NCI-H774 (cell line): Measurements from ENCODE around the gene CRYZL1.

Experiments used
- DNase-seq: peaks from one replicate; lab custom pipeline; 2025; lab: John Stamatoyannopoulos, UW

Gene CRYZL1

DNA sequence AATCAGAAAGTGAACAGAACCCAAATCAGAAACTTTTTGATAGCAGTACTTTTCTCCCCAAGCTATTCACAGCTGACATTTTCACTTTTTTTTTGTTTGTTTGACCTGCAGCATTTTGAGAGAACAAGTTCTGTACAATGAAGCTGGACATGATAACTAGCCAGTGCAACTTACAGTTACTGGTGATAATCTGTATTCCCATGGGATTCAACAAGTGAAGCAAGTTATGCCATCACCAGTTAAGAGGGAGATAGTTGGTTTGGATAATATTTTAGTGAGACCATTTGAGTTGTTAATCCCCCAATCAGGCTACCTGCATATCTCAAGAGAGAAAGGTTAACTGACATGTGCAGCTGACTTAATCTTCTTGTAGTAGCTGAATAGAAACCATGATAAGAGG is 80.6 kb downstream of the CRYZL1 start:
- no peak for DNase-seq

DNA sequence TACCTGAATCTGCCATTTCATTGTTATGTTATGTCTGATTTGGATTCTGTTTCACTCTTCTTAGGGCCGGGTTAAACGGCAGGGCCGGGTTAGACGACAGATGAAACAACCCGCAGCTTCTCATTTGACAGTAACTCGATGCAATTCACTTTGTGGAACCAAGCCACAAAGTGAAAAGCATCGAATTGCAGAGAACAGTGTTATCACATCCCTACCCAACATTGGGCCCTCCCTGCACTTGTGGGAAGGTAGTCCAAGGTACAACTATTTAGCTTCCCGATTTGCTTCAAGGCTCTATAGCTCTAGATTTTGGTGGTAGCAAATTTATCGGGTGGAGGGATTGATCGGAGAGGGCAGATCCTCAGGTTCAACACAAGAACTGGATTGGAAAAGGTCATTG is 81.7 kb downstream of the CRYZL1 start:
- DNase-seq: no peak

DNA sequence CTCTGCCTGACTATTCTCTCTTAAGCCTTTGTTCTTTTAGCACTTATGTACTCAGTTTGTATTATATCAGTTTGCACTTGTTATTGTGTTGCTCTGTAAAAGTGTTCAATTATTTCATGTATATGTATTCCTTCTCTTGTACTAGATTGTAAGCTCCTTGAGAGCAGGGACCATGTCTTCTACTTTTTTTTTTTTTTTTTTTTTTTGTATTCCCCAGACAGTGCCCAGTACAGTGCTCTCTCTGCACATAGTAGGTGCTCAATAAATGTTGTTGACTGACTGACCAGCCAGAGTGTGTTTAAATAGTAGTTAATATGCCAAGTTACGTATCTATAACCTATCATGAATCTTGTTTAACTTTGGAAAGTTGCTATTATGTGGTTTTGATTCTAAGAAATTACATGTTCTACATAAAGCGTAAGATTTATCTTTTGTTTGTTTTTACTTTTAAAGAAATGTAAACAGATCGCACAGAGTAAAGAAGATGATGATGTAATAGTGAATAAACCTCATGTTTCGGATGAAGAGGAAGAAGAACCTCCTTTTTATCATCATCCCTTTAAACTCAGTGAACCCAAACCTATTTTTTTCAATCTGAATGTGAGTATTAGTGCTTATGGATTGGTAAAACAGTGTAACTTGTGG is 82.6 kb downstream of the CRYZL1 start:
- DNase-seq: no peak

DNA sequence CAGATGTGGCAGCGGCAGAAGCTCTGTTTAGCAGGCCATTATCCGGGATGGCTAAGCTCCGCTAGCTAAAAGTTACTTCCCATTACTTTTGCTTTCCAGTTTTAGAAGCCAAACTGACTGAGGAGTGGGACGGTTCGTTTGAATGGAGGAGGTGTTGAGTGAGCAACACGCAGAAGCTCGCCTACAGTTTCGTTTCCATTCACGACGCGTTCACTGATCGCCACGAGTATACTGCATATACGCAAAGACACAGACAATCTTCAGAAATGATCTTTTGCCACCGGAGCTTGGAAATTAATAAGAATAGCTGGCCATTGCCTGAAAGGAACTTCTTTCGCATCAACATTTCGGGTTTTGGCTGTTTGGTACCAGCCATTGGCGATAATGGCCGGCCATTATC is 84.1 kb downstream of the CRYZL1 start:
- DNase-seq: no peak

DNA sequence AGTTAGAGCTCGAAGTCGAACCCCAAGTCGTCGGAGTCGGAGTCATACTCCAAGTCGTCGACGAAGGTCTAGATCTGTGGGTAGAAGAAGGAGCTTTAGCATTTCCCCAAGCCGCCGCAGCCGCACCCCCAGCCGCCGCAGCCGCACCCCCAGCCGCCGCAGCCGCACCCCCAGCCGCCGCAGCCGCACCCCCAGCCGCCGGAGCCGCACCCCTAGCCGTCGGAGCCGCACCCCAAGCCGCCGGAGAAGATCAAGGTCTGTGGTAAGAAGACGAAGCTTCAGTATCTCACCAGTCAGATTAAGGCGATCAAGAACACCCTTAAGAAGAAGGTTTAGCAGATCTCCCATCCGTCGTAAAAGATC is 86.6 kb downstream of the CRYZL1 start:
- no peak for DNase-seq

DNA sequence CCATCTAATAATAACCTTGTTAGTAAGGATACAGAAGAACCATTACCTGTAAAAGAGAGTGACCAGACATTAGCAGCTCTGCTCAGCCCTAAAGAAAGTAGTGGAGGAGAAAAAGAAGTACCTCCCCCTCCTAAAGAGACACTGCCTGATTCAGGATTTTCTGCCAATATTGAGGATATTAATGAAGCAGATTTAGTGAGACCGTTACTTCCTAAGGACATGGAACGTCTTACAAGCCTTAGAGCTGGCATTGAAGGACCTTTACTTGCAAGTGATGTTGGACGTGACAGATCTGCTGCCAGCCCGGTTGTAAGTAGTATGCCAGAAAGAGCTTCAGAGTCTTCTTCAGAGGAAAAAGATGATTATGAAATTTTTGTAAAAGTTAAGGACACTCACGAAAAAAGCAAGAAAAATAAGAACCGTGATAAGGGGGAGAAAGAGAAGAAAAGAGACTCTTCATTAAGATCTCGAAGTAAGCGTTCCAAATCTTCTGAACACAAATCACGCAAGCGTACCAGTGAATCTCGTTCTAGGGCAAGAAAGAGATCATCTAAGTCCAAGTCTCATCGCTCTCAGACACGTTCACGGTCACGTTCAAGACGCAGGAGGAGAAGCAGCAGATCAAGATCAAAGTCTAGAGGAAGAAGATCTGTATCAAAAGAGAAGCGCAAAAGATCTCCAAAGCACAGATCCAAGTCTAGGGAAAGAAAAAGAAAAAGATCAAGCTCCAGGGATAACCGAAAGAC is 87.1 kb downstream of the CRYZL1 start:
- DNase-seq: no peak

DNA sequence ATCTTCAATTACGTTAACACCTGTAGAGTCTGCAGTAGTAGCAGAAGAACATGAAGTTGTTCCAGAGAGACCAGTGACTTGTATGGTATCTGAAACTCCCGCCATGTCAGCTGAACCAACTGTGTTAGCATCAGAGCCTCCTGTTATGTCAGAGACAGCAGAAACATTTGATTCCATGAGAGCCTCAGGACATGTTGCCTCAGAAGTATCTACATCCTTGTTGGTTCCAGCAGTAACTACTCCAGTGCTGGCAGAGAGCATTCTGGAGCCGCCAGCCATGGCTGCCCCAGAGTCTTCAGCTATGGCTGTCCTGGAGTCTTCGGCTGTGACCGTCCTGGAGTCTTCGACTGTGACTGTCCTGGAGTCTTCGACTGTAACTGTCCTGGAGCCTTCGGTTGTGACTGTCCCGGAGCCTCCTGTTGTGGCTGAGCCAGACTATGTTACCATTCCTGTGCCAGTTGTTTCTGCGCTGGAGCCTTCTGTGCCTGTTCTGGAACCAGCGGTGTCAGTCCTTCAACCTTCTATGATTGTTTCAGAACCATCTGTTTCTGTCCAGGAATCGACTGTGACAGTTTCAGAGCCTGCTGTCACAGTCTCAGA is 88.4 kb downstream of the CRYZL1 start:
- no peak for DNase-seq

DNA sequence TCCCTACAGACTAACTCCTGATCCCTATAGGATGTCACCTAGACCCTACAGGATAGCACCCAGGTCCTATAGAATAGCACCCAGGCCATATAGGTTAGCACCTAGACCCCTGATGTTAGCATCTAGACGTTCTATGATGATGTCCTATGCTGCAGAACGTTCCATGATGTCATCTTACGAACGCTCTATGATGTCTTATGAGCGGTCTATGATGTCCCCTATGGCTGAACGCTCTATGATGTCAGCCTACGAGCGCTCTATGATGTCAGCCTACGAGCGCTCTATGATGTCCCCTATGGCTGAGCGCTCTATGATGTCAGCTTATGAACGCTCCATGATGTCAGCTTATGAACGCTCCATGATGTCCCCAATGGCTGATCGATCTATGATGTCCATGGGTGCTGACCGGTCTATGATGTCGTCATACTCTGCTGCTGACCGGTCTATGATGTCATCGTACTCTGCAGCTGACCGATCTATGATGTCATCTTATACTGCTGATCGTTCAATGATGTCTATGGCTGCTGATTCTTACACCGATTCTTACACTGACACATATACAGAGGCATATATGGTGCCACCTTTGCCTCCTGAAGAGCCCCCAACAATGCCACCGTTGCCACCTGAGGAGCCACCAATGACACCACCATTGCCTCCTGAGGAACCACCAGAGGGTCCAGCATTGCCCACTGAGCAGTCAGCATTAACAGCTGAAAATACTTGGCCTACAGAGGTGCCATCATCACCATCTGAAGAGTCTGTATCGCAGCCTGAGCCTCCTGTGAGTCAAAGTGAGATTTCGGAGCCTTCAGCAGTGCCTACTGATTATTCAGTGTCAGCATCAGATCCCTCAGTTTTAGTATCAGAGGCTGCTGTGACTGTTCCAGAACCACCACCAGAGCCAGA is 89.2 kb downstream of the CRYZL1 start:
- DNase-seq: no peak

DNA sequence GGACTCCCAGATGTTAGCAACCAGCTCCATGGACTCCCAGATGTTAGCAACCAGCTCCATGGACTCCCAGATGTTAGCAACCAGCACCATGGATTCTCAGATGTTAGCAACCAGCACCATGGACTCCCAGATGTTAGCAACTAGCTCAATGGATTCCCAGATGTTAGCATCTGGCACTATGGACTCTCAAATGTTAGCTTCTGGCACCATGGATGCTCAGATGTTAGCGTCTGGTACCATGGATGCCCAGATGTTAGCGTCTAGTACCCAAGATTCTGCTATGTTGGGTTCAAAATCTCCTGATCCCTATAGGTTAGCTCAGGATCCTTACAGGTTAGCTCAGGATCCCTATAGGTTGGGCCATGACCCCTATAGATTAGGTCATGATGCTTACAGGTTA is 89.9 kb downstream of the CRYZL1 start:
- no peak for DNase-seq

DNA sequence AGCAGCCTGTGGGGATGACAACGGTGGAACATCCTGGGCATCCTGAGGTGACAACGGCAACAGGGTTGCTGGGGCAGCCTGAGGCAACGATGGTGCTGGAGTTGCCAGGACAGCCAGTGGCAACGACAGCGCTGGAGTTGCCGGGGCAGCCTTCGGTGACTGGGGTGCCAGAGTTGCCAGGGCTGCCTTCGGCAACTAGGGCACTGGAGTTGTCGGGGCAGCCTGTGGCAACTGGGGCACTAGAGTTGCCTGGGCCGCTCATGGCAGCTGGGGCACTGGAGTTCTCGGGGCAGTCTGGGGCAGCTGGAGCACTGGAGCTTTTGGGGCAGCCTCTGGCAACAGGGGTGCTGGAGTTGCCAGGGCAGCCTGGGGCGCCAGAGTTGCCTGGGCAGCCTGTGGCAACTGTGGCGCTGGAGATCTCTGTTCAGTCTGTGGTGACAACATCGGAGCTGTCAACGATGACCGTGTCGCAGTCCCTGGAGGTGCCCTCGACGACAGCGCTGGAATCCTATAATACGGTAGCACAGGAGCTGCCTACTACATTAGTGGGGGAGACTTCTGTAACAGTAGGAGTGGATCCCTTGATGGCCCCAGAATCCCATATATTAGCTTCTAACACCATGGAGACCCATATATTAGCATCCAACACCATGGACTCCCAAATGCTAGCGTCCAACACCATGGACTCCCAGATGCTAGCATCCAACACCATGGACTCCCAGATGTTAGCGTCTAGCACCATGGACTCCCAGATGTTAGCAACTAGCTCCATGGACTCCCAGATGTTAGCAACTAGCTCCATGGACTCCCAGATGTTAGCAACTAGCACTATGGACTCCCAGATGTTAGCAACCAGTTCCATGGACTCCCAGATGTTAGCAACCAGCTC is 90.5 kb downstream of the CRYZL1 start:
- DNase-seq: no peak

DNA sequence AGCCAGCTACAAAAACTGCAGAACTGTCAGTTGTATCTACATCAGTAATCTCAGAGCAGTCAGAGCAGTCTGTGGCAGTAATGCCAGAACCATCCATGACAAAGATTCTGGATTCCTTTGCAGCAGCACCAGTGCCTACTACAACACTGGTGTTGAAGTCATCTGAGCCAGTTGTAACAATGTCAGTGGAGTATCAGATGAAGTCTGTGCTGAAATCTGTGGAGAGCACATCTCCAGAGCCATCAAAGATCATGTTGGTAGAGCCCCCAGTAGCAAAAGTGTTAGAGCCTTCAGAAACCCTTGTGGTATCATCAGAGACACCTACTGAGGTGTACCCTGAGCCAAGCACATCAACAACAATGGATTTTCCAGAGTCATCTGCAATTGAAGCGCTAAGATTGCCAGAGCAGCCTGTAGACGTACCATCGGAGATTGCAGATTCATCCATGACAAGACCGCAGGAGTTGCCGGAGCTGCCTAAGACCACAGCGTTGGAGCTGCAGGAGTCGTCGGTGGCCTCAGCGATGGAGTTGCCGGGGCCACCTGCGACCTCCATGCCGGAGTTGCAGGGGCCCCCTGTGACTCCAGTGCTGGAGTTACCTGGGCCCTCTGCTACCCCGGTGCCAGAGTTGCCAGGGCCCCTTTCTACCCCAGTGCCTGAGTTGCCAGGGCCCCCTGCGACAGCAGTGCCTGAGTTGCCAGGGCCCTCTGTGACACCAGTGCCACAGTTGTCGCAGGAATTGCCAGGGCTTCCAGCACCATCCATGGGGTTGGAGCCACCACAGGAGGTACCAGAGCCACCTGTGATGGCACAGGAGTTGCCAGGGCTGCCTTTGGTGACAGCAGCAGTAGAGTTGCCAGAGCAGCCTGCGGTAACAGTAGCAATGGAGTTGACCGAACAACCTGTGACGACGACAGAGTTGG is 91.4 kb downstream of the CRYZL1 start:
- no peak for DNase-seq

DNA sequence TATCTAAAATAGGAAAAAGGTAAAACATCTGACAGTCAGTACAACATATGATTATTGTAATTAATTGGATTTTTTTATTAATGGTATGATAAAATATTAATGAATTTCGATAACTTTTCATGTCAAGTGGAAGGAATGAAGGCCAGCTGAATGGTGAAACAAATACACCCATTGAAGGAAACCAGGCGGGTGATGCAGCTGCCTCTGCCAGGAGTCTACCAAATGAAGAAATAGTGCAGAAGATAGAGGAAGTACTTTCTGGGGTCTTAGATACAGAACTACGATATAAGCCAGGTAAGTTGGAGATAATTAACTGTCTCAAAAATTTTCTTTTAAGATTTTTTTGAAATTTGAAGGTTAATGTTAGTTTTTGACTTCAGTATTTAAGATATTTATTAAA is 95.5 kb downstream of the CRYZL1 start:
- no peak for DNase-seq

DNA sequence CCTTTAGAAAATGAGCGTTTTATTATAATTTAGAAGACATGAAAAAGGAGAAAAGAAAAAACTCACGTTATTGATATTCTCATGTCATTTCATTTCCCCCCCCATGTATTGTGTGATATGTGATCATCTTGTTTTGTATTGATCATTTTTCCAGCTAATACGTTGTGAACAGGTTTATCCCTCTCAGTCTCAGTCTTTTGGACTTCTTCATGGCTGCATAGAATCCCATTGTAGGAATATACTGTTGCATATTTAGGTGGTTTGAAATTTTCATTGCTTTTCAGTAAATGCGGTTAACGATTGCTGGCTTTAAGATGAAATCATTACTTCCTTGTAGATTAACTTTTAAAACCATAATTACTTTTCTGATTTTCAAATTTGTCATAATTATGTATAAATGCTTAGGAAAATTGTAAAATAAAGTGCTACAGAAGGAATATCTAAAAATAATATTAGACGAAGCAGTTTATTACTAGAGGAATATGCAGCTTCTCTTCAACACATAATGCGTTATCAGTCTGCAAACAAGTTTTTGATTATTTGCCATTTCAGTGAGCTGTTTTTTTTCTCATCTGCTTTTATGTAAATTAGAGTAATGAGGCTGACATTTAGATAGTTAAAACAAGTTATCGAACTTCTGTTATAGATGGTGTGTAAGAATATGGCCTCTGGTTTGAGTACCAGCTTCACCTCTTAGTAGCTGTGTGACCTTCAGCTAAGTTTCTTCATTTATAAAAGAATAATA is 96.9 kb downstream of the CRYZL1 start:
- DNase-seq: no peak

DNA sequence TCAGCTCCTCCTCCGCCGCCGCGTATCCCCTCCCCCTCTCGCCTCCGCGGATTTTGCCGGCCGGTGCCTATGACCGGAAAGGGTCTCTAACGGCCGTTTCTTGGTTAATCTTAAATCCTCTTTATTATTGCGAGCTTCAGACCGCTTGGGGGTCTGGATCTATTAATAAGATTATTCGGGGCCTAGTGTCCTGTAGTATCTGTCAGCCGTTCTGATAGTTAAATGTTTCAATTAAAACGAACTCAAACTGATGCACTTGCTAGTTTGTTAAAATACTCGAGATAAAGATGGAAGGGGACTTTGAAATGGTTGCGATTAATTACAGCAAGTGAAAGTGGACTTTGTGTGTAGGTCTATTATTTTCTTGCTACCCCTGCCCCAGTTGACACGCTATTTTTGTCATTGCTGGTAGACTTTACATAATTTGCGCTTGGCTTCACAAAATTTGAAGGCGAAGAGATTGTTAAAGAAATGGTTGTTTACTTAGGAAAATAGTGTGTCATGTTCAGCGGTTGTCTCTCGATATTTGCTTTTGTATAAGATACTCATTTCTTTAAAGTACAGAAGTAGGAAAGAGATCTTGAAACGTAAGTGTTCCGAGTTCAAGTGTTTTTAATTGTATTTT is 97.9 kb downstream of the CRYZL1 start:
- peak; percentile 47 for DNase-seq

DNA sequence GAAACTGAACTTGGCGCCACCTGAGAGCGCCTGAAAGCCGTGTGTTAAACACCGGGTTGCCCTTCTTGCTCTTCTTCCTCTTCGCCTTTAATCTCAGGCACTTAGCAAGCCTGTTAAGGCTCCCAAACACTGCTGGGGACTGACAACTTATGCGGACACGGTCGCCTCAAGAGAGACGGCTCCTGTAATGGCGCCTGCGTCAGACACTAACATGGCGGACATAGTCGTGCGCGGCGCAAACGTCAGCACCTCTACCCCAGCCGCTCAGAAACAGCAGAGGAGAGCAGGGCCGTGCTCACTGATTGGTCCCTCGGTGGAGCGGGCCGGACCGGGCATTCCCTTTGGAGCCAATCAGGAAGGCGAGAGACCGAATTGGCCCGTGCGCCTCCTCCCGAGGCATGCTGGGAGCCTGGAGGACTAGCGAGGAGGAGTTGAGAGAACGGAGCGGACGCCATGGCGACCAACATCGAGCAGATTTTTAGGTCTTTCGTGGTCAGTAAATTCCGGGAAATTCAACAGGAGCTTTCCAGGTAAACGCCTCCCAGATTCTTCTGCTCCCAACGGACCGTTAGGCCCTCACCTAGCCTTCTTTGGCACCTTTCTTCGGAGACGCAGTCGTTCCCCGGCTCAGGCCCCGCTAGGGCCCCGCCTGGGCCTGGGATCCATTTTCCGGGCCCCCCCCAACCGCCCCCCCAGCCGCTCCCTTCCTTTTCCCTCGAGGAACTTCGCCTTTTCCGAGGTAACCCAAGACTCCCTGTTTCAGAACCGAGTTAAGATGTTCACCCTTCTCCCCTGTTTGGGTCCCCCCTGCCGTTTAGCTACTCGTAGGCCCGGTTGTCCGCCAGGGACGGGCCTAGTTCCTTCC is 98.7 kb downstream of the CRYZL1 start, which contains the start of gene SON:
Gene SON, plus strand, starts transcription at position 399 of the 865 bp plus-strand sequence. Its CDS starts 55 bp downstream, at position 454.
- DNase-seq: peak; percentile 98

DNA sequence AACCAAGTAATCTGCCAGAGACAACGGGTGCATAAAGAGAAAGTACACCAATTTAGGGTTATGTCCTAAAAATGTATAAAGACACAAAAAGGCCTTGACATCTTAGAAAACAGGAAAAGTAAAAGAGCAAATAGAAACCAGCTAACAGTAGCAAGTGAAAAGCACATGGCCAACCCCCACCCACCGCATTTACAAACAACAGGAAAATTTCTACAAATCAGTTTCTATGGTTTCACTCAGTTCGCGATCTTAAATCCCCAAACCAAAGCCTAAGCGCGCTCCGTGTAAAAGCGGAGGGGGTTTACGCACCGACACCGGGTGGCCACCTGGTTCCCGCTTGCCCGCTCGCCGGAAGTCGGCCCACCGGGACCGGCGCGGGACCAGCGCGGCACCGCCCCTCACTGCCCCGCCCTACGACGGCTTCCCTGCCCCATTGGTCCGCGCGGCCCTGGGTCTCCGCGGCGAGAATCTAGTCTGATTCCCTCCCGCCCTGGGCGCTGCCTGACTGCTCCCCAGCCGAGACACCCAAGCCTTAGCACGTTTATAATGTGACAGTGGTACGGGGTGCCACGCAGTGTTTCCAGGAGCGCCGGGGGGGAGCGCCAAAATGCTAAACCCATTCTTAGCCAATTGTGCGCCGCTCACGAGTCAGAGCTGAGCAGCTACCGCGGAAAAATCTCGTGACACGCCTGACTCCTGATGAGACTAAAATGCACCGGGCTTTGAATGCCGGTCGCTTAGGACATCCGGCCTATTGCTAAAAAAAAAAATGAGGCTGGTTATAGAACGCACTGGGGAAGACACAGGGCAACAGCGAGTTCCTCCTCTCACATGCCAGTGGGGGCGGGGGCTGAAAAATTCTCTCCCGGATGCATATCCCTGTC is 99.5 kb downstream of the CRYZL1 start, which contains the start of gene GART:
Gene GART, minus strand, starts transcription at position 362 of the 884 bp plus-strand sequence. CDS start 2,802 bp downstream, outside the sequence.
- peak; percentile 77 for DNase-seq
